DND-41 (cell line): Measurements from ENCODE around the gene CFAP65.

Source experiments
- CTCF ChIP-seq: IDR thresholded peaks from 2 replicates; pipeline ENCODE4 v1.5.1; 2012; ENCODE audit warnings: borderline replicate concordance, low read length, moderate library complexity, mild to moderate bottlenecking; ENCODE audit not compliant: poor library complexity, severe bottlenecking; ENCODE audit errors: extremely low read depth
- EZH2 ChIP-seq: IDR thresholded peaks from 3 replicates; pipeline ENCODE4 v1.6.1; 2012; ENCODE audit warnings: borderline replicate concordance, low read depth, mild to moderate bottlenecking, moderate library complexity, low read length, inconsistent platforms; ENCODE audit not compliant: severe bottlenecking

- TF ChIP-seq CTCF (no peak), EZH2 (no peak)
Observed at GRCh38 chr2:218988650-218989049, 52.7 kb downstream of the CFAP65 start.
